ENCODE results near the gene TLE3.
"Not testable (repeated sequence)": the region's sequence is repeated elsewhere in the genome, so short reads cannot be mapped to it uniquely, and the experiment has no call there.

The TLE3 gene

GRCh38 chr15:70127288-70127746 lies 29.6 kb upstream of the TLE3 start:
- in situ Hi-C loops (cut with MboI; ENCODE audit: low sequenced_read_pairs): no loop called here

GRCh38 chr15:70126362-70126761 lies 28.6 kb upstream of the TLE3 start:
- in situ Hi-C loops (cut with MboI; ENCODE audit: low sequenced_read_pairs): no loop called here

GRCh38 chr15:70125605-70126004 lies 27.9 kb upstream of the TLE3 start:
- in situ Hi-C loops (cut with MboI; ENCODE audit: low sequenced_read_pairs): no loop called here

- in situ Hi-C loops (cut with MboI; ENCODE audit: low sequenced_read_pairs): no loop called here
Observed at GRCh38 chr15:70121624-70122302, 24.0 kb upstream of the TLE3 start.

- in situ Hi-C loops (cut with MboI; ENCODE audit: low sequenced_read_pairs): no loop called here
Observed at GRCh38 chr15:70120958-70121623, 23.4 kb upstream of the TLE3 start.

- in situ Hi-C loops (cut with MboI; ENCODE audit: low sequenced_read_pairs): no loop called here
Observed at GRCh38 chr15:70119911-70120508, 22.3 kb upstream of the TLE3 start.

GRCh38 chr15:70118599-70118998 lies 20.9 kb upstream of the TLE3 start:
- in situ Hi-C loops (cut with MboI; ENCODE audit: low sequenced_read_pairs): no loop called here

- in situ Hi-C loops (cut with MboI; ENCODE audit: low sequenced_read_pairs): no loop called here
Observed at GRCh38 chr15:70116317-70116716, 18.6 kb upstream of the TLE3 start.

- in situ Hi-C loops (cut with MboI; ENCODE audit: low sequenced_read_pairs): no loop called here
Observed at GRCh38 chr15:70114221-70114620, 16.5 kb upstream of the TLE3 start.

- in situ Hi-C loops (cut with MboI; ENCODE audit: low sequenced_read_pairs): no loop called here
Observed at GRCh38 chr15:70113304-70113700, 15.6 kb upstream of the TLE3 start.

GRCh38 chr15:70112572-70113303 lies 15.0 kb upstream of the TLE3 start:
- in situ Hi-C loops (cut with MboI; ENCODE audit: low sequenced_read_pairs): not testable (repeated sequence)

- in situ Hi-C loops (cut with MboI; ENCODE audit: low sequenced_read_pairs): no loop called here
Observed at GRCh38 chr15:70112074-70112395, 14.3 kb upstream of the TLE3 start.

GRCh38 chr15:70111203-70112073 lies 13.7 kb upstream of the TLE3 start:
- in situ Hi-C loops (cut with MboI; ENCODE audit: low sequenced_read_pairs): no loop called here

- in situ Hi-C loops (cut with MboI; ENCODE audit: low sequenced_read_pairs): no loop called here
Observed at GRCh38 chr15:70109978-70110377, 12.3 kb upstream of the TLE3 start.

GRCh38 chr15:70109531-70109930 lies 11.8 kb upstream of the TLE3 start:
- in situ Hi-C loops (cut with MboI; ENCODE audit: low sequenced_read_pairs): no loop called here

GRCh38 chr15:70103880-70104626 lies 6.3 kb upstream of the TLE3 start:
- in situ Hi-C loops (cut with MboI; ENCODE audit: low sequenced_read_pairs): no loop called here

- in situ Hi-C loops (cut with MboI; ENCODE audit: low sequenced_read_pairs): no loop called here
Observed at GRCh38 chr15:70102827-70103226, 5.1 kb upstream of the TLE3 start.

- in situ Hi-C loops (cut with MboI; ENCODE audit: low sequenced_read_pairs): no loop called here
Observed at GRCh38 chr15:70101459-70102113, 3.9 kb upstream of the TLE3 start.

All from HL-60/S4 treated with phorbol 12-myristate 13-acetate at 8.2 ng/mL for 4 days and 3 days (cell line).